Measurements from ENCODE around the gene TSPAN18.

Gene TSPAN18

DNA sequence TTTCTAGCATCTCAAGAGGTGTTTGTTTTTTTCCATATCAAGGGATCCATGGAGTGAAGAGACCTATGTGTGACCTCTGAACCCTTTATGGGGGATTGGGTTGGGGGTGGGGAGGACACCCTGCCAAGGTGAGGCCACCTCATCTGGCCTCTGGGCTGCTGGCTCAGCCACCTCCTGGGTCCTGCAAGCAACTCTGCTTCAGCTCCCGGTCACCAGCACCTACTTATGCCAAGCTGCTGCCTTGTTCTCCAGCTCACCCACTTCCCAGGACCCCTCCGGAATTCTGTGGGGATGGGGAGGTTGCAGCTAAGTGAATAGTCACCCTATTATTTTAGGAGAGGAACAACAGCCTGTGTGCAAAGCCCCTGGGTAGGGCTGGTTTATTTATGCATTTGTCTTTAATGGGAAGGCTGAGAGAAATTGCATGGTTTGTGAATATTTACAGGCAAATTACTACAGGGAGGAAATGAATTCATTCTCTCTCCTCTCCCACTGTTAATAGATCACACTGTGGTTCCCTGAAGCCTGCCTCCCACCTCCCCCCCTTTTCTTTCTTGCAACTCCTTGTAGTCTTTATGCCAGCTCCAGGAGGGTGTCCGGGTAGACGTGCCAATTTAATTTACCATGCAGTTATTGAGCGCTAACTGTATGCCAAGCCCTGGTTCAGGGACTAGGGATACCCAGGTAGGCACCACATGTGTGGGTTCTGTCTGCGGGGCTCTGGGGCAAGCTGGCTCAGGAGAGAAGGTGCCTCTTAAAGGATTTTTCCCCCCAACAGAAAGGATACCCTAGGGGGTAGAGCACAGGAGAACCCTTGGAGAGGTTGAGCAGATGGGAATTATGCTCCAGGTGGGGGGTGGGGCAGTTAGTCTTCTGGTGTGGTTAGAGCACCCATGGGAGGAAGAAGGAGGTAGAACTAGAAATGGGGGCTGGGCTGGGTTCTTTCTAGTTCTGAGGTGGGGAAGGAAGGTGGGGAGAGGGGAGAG is 50.7 kb downstream of the TSPAN18 start:
- DNase-seq (ENCODE audit: low read depth in 1 of 2, low spot score in 1 of 2), result no peak

DNA sequence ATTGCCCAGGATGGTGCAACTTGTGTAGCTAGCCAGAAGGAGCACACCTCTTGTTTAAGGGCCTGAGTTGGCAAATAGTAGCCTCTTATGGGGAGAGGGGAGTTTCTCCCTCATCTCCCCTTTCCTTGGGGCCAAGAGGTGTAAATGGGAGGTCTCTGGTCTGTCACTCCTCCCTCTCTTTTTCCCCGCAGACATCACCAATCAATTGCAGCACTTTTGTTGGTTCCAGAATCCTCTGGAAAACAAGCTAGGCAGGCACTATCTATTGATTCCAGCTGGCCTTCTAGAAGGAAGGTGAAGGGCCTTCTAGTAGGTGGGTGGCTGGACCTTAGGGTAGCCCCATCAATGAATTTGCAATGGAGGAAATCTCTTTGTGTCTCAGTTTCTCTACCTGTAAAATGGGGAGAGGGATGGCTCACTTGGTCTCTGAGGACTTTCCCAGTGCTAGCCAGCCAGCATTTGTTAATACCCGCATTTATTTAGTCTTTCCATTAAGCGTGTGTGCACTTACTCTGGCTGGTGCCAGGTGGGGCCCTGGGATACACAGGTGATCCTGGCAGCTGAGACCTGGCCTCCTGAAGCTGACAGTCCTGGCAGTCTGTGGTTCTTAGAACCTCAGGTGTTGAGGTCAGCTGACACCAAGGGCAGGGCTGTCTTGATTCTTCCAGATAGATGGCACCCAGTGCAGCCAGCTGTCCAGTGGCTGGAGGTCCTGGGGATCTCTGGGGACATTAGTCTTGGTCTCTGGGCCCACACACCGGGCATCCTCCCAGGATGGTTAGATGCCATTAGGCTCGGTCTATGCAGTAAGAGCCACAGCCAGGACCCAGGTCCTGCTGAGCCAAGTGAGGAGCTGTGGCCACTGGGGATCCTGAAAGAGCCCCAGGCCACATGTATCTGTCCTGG is 51.7 kb downstream of the TSPAN18 start:
- DNase-seq (ENCODE audit: low read depth in 1 of 2, low spot score in 1 of 2), result no peak

DNA sequence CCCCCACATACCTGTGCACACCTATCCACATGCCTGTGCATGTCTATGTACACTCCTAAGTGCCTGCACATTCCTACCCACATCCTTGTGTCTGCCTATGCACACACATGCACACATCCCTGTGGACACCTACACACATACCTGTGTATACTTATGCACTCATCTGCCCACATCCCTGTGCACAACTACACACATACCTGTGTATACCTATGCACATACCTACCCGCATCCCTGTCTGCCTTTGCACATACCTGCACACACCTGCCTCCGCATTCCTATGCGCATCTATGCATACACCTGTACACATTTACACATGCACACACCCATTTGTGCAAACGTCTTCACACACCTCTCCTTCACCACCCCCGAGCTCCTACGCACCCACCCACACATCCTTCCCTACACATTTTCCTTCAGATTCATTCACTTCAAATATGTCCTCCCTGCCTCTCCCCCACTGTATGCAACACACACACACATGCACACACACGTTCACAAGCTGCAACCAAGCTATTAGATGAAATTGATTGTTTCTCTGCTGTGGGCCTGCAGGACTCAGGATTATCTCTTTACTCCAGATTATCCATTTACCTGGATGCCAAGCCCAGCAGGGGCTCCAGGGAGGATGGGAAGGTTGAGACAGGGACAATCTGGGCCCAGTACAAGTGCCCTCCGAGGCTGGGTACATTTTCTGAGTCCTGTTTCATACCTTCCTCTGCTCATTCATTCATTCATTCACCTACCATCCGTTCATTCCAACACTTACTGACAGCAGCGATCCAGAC is 53.2 kb downstream of the TSPAN18 start:
- DNase-seq (ENCODE audit: low read depth in 1 of 2, low spot score in 1 of 2), result no peak

DNA sequence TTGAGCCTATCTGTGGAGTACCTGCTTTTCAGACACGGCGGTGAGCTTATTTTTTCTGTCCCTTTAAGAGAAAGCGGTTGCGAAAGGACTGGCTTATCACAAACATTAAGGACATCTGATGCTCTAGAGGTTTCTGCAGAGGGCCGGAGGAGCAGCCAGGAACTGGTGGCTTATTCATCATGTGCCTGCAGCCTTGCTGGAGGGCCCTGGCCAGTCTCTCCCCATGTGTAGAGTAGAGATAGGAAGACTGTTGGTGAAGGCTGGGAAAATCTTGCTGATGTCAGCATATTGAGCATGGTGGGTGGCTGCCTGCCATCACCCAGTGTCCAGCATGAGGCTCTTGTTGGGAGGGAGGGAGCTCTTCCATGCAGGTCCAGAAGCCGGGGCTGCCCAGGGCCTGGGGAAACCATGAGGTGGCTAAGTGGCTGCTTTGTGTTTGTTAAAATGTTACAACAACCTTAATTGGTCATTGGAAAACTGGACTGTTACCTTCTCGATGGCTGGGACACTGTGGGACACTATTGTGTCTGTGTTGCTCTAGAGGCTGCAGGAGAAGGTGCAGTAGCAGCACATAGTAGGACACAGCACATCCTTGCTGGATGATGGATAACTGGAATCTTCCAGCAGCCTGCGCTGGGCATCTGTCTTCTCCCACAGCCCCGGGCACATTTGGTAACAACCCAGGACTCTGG is 54.3 kb downstream of the TSPAN18 start:
- DNase-seq (ENCODE audit: low read depth in 1 of 2, low spot score in 1 of 2), result no peak

DNA sequence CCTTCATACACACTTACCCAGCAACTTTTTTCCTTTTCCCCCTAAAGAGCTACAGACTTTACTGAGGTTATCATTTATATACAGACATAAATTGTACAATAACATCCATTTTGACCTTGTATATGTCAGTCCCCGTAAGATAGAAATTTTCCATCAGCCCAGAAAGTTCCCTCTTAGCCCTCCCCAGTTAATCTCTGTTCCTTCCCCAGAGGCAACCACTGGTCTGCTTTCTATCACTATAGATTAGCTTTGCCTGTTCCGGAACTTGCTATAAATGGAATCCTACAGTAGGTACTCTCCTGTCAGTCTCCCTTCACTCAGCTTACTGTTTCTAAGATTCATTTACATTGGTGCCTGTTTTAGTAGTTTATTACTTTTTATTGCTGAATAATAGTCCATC is 54.9 kb downstream of the TSPAN18 start:
- no peak for DNase-seq (ENCODE audit: low read depth in 1 of 2, low spot score in 1 of 2)

DNA sequence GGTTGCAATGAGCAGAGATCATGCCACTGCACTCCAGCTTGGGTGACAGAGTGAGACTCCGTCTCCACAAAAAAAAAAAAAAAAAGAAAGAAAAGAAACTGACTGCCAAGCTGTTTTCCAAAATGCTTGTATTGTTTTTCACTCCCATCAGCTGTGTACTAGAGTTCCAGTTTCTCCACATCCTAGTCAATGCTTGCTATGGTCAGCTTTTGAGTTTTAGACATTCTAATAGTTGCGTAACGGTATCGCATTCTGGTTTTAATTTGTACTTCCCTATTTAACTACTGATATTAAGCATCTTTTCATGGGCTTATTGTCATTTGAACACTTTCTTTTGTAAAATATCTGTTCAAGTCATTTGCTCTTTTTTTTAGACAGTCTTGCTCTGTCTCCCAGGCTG is 55.7 kb downstream of the TSPAN18 start:
- no peak for DNase-seq (ENCODE audit: low read depth in 1 of 2, low spot score in 1 of 2)

DNA sequence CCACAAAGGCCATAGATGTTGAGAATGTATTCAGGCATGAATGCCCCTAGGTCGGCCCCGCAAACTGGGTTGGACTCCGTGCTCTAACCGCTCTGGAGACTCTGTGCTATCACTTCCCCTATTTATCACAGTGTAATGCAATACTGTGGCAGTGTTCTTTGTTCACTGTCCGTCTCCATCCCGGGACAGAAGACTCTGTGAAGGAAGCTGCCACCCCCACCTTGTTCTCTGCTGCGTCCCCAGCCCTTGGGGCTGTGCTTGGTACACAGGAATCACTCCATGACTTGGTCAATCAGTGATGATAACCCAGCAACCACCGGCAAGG is 57.6 kb downstream of the TSPAN18 start:
- no peak for DNase-seq (ENCODE audit: low read depth in 1 of 2, low spot score in 1 of 2)

DNA sequence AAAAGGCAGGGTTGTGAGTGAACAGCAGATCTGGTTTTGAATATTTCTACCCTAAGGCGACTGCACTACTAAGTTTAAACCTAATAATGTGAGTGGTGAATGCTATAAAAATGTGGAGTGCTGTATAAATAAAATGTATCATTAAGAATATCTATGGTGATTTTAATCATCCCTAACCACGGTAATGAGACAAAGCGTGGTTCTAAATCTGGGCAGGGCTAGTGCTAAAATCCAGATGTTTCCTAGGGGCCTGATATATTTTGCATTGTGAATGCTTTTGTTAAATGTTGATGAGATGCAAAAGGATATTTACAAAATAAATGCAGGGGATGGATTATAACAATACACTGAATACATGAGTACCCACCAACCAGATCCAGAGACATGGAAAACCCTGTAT is 58.1 kb downstream of the TSPAN18 start:
- DNase-seq (ENCODE audit: low read depth in 1 of 2, low spot score in 1 of 2), result no peak

DNA sequence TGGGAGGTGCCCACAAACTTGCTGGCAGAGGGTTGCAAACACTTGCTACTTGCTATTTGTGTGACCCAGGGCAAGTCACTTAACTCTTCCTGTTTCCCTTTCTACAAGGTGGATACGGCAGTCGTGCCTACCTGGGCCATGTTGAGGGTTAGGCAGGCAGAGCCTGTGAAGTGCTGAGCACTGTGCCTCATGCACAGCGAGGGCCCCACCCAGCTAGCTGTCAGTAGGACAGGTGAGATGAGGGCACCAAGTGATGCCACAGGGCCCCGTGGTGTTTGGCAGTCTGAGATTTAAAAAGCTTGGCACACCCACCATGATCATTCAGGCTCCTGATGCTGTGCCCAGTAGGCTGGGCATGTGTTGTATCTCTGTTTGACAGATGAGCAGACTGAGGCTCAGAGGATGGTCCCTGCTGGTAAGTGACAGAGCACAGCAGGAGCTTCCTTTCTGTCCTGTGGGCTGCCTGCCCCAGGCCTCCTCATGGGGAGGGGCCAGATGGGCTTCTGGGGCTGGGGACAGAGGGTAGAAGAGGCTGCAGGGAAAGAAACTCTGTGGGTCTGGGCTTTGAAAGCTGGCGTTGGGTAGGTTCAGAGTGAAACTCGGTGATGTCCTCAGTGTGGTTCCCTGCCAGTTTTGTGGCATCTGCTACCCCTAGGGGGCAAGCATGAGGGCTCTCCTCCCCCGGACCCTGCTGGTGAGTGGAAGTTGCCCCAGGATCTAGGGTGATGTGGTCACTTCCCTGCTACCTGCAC is 59.3 kb downstream of the TSPAN18 start:
- no peak for DNase-seq (ENCODE audit: low read depth in 1 of 2, low spot score in 1 of 2)

DNA sequence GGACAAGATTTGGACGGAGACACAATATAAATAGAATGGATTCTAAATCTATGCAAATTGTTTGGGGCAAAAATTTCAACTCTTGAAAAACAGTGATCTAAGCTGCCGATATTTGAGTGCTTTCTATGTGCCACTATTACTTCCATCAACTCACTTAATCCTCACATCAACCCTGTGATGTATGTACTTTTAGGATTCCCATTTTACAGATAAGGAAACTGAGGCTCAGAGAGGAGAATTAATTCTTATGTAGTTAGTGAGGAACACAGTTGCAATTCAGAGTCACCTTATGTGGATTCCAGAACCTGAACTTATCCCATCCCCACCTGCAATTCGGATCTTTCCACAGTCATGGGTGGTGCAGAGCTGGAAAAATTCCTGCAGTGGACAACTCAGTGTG is 60.3 kb downstream of the TSPAN18 start:
- DNase-seq (ENCODE audit: low read depth in 1 of 2, low spot score in 1 of 2), result no peak

DNA sequence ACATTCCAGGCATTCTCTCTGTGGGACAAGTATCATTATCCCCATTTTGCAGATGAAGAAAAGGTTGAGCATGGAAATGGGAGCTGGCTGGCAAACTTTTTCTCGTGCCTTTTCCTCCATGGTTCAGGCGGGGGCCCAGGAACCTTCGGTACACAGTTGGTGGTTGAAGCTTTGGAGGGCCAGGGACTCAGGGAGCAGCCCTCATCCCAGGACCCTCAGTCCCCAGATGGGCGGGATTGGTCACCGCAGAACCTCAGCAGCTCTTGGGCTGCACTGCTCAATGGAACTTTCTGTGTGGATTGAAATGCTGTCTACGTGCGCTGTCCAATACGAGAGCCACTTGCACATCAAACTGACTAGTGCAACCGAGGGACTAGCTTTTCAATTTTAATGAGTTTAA is 61.2 kb downstream of the TSPAN18 start:
- no peak for DNase-seq (ENCODE audit: low read depth in 1 of 2, low spot score in 1 of 2)

DNA sequence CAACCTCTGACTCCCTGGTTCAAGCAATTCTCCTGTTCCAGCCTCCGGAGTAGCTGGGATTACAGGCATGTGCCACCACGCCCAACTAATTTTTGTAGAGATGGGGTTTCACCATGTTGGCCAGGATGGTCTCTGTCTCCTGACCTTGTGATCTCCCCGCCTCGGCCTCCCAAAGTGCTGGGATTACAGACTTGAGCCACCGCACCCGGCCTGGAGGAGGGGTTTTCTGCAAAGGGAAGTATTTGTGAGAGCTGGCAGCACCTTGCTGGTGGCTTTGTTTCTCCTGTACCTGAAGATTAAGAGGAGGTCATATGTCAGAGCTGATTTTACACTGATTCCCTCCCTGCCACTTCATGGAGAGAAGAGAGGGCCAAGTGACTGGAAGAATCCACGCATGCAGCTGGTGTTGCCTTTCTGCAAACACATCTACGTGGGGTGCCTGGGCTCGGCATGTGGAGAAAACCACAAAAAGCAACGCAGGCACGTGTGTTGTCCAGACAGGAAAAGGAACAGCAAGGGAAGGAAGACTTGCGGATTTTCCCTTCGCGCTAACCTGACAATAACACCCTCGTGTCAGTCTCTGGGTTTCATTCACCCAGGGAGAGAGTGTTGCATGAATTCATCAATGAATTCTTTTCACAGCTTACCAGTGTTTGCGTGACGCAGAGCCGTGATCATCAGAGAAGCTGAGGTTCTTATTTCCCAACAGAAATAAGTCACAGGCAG is 61.9 kb downstream of the TSPAN18 start:
- no peak for DNase-seq (ENCODE audit: low read depth in 1 of 2, low spot score in 1 of 2)

DNA sequence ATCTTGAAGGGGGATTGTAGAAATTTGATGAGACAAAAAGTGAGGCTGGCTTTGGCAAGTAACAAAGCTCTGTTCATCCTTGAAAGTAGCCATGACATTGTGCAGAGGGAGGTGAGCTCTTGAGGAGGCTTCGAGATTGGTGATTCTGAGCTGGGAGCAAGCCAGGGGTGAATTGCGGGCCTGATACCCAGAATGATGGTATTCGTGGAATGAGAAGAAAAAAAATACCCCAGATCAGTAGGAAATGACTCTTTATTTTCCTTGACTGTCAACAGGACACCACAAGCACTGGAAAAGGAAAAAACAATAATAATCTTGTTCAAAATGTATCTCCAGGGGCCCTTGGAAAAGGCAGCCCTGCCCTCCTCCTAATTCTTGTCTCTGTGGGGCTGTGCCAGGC is 62.7 kb downstream of the TSPAN18 start:
- DNase-seq (ENCODE audit: low read depth in 1 of 2, low spot score in 1 of 2), result no peak

DNA sequence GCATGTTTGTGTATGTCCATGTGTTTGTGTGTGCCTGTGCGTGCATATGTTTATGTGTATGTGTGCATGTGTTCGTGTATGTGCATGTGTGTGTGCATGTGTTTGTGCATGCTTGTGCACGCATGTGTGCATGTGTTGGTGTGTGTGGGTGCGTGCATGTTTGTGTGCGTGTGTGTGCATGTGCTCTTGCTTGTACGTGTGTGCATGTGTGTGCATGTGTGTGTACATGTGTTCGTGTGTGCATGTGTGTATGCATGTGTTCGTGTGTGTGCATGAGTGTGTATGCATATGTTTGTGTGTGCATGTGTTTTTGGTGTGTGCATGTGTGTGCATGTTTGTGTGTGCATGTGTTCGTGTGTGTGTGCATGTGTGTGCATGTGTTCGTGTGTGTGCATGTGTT is 63.4 kb downstream of the TSPAN18 start:
- DNase-seq (ENCODE audit: low read depth in 1 of 2, low spot score in 1 of 2), result no peak

DNA sequence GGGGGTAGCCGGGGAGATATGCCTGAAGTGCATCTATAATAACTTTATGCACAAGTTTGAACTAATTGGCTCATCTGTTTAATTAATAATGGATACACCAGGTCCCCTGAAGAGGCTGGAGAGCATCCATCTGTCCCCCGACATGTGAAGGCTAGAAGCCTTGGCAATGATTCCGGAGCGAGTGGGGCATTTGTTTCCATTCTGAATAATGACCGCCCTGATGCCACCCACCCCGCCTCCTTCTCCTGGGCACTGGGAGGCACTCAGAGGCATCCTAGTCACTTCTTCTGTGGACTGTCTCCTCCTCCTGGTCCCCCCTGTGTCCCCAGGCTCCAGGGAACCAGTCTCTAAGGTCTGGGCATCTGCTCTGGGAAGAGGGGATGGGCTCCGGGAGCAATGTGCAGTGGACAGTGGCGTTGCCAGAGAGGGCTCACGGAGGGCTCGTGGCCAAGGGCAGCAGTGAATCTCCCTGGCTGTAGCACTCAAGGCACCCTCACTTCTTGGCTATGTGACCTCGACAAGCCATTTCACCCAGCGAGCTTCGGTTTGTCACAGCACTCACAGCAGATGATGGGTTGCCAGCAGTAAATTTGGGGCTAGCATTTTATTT is 64.7 kb downstream of the TSPAN18 start:
- DNase-seq (ENCODE audit: low read depth in 1 of 2, low spot score in 1 of 2), result no peak

DNA sequence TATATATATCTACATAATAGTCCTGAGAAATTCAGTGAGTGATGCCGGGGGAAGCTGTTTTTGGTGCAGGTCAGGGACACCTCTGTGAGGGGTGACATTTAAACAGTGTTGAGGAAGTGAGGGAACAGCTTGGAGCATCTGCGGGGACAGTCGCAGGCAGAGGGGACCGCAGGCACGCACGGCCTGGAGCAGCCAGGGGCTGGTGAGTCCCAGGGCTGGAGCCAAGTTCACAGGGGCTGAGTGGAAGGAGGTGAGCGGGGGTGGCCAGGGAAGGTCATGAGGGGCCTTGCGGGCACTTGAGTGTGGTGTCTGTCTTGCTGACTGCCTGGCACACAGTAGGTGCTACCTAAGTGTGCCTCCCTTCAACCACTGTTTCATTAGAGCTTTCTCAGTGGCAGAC is 65.4 kb downstream of the TSPAN18 start:
- no peak for DNase-seq (ENCODE audit: low read depth in 1 of 2, low spot score in 1 of 2)

DNA sequence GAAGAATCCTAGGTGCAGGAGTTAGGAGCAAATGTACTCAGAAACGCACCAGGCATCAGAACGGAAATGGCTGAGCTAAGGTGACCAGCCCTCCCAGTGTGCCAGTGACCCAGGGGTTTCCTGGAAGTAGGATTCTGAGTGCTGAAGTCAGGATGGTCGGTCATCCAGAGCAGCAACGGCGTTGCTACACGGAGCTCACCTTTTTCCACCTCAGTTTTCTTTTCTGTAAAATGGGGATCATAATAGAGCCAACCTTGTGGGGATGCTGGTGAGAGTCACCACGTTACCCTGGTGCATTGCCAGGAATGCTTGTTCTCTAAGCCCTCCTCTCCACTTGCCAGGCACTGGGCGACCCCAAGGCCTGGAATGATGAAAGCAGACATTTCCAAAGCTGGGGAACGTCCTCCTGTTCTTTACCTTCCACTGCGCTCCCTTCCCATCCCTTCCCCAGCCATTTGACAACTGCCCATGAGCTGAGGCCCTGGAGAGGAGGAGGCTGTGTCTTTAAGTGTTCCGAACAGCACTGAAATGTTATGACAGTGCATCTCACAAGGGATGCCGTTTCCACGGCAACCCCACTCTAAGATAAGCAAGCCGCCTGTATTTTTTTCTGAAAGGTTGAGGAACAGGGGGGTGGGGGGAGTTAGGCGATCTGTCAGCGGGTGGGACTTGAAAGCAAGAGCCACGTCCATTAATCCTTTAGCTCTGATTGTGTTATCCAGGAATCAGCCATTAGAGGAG is 66.8 kb downstream of the TSPAN18 start:
- DNase-seq (ENCODE audit: low read depth in 1 of 2, low spot score in 1 of 2), result no peak

DNA sequence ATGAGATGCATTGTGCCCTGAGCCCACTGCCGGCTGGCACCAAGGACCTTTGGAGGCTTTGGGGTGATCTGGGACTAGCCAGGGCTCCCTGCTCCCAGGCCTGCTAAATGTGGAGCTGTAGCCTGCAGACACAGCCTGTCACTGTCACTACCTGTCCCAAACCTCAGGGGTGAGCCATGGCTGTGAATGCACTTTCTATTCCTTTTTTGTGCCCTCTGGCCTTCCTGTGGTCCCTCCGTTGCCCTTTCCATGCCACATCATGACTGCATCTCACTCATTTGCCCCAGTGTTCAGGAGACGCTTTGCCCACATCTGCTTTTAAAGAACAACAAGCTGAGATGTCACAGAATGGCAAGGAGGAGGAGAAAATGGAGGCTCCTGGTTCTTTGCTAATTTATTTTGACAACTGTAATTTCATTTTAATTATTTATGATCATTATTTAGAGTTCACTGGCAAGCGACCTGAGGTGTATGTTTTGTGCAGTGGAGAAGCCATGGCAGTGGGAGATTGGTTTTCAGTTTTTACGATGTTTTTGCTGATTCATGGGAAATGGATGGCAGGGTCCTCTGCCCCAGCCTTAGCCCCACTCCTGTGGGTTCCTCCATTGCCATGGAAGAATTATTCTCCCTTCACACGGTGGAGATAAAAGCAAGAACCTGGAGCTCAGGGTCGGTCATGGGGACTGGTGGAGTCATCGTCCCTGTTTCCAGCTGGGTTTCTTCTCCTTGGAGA is 69.2 kb downstream of the TSPAN18 start:
- DNase-seq (ENCODE audit: low read depth in 1 of 2, low spot score in 1 of 2), result no peak

All from stimulated activated CD4-positive, alpha-beta T cell treated with anti-CD3 and anti-CD28 coated beads, Interleukin-15, amount 100 ng/mL, for 1 hour (primary cell).